VCaP (cell line): ENCODE results near the gene ZMYM1.
A peak's percentile ranks its signal among the peaks of the same experiment; 100 is the strongest.

Experiments
- H3K27ac ChIP-seq: fragments of 450-650 bp; 2 replicates; pipeline ENCODE4 v1.5.1; 2017
- CTCF ChIP-seq: fragments of 450-650 bp; conservative IDR thresholded peaks from 2 replicates; pipeline ENCODE4 v1.5.1; 2017; ENCODE audit warnings: mild to moderate bottlenecking, moderate library complexity

The ZMYM1 gene

GRCh38 chr1:35080171-35080854 lies 1.1 kb downstream of the ZMYM1 start:
- H3K27ac ChIP-seq = peak overlapping the region; percentile 81
- TF ChIP-seq CTCF = no peak

- H3K27ac ChIP-seq = no peak overlapping the region
- TF ChIP-seq CTCF = no peak
These were observed 6.2 kb downstream of the ZMYM1 start for GRCh38 chr1:35085421-35085820.

- no peak for TF ChIP-seq CTCF
- H3K27ac ChIP-seq = no peak overlapping the region
These were observed 18.0 kb downstream of the ZMYM1 start for GRCh38 chr1:35097224-35097623.

GRCh38 chr1:35111106-35111505 lies 31.9 kb downstream of the ZMYM1 start:
- no peak for TF ChIP-seq CTCF
- no peak overlapping the region for H3K27ac ChIP-seq

GRCh38 chr1:35112668-35113067 lies 33.5 kb downstream of the ZMYM1 start:
- no peak overlapping the region for H3K27ac ChIP-seq
- peak; percentile 32; the same call in 1 of the 2 replicates for TF ChIP-seq CTCF

GRCh38 chr1:35115459-35116383 lies 36.5 kb downstream of the ZMYM1 start:
- no peak for TF ChIP-seq CTCF
- H3K27ac ChIP-seq = no peak overlapping the region

- no peak for TF ChIP-seq CTCF
- H3K27ac ChIP-seq = no peak overlapping the region
These were observed 41.4 kb downstream of the ZMYM1 start for GRCh38 chr1:35120458-35121133.
